HTERT RPE-1 (cell line): ENCODE results near the gene PLA2G6.

Experiments used
- in situ Hi-C: fragments of 300-500 bp; cut with MboI; formaldehyde crosslinking; loops from 4 replicates; pipeline ENCODE4 v1.14.3; 2020; ENCODE audit warnings: low sequenced_read_pairs

The PLA2G6 gene

DNA sequence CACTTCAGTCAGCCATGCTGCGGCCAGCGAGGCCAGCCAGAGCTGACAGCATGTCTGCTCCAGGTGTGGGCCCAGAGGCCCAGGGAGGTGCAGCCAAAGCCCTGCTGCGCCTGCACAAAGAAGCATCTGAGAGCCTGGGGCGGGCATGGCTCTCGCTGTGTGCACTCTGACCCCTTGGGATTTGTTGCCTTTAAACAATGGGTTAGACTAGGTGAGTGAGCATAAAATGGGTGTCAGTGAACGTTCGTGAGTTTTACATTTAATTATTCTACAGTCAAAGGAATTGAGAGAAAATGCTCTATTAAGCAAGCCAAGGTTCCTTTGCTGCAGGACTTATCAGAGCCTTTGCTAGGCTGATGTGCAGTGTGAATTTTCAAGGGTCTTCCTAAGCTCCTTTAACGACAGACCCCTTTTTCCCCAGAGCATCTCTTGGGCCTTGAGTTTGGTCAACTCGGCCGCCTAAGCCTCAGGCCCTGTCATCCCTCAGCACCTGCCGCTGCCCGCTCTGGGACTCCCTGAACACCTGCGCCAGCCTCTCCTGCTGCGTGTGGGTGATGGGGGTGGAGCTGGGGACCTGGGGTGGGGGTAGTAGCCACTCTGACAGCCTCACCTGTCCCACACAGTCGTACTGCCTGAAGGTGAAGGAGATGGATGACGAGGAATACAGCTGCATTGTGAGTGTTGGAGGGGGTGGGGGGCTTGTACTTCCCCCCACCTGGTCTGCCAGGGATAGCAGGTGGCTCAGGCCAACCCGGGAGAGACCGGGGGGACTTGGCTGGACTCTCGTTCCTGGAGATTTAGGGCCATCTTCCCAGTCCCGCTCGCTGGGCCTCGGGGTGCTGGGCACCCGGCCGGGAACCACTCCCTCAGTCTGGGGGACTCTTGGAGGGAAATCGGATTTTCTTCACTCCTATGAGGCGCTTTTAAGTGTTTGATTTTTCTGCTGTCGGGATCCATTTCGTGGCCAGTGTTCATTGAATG, 108.2 kb downstream of the PLA2G6 start:
- in situ Hi-C loops = no loop called here

DNA sequence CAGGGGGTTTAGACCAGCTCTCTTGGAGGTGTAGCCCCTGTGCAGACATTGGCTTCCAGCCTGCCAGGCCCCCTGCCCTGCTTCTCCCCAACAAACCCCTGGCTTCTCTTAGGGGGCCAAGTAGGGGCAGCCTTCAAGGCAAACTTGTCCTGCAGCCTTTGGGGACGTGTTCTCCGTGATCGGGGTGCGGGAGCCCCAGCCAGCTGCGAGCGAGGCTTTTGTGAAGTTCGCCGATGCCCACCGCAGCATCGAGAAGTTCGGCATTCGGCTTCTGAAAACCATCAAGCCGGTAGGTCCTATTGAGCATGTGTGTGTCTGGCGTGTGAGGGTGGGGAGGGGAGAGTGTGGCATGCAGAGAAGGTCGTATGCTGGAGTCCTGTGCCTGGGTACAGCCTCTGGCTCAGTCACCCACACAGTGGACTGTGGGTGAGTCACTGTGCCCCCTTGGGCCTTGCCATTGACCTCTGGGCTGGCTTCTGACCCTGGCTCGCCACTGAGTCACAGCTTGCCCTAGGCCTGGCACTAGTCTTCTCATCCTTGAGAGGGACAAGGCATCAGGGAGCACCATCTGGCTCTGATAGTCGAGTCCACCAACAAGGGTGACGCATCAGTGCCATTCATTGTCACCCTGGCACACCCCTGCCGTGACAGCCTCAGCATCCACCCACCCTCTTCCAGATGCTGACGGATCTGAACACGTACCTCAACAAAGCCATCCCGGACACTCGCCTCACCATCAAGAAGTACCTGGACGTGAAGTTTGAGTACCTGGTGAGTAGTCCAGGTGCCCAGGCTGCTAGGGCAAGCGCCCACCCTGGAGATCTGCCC, 109.1 kb downstream of the PLA2G6 start:
- in situ Hi-C loops = no loop called here

DNA sequence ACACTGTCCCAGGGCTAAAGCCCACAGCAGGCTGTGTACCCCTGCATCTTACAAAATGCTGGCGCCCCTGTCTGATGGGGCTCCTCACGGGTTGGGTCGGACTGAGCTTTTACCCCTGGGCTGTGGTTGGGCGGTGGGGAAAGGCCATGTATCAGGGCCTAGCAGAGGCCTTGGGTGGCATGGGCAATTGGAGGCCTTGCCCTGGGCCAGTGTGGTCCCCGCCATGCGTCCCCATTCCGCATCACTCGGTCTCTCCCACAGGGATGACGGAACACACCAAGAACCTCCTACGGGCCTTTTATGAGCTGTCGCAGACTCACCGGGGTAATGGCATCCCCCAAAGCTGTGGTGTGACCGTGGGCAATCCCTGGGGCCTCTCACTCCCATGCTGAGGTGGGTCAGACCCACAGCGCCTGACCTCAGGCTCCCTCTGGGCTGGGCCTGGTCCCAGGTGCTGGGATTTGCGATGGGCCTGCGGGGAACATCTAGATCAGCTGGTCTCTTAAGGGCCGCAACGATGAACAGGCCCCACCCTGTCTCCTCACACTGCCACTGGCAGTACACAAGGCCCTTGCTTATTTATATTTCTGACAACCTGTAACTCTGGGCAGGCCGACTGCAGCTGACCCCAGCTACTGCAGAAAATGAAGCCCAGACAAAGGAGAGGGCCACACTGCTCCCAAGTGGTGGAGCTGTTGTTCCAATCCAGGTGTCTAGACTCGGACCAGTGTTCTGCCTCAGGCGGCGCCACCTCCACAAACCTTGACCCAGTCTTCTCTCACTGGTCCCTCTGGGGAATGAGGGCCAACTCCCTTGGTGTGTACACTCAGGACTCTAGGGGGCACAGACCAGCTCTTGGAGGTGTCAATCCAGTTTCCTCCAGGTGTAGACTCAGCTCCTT, 110.0 kb downstream of the PLA2G6 start:
- in situ Hi-C loops = no loop called here

DNA sequence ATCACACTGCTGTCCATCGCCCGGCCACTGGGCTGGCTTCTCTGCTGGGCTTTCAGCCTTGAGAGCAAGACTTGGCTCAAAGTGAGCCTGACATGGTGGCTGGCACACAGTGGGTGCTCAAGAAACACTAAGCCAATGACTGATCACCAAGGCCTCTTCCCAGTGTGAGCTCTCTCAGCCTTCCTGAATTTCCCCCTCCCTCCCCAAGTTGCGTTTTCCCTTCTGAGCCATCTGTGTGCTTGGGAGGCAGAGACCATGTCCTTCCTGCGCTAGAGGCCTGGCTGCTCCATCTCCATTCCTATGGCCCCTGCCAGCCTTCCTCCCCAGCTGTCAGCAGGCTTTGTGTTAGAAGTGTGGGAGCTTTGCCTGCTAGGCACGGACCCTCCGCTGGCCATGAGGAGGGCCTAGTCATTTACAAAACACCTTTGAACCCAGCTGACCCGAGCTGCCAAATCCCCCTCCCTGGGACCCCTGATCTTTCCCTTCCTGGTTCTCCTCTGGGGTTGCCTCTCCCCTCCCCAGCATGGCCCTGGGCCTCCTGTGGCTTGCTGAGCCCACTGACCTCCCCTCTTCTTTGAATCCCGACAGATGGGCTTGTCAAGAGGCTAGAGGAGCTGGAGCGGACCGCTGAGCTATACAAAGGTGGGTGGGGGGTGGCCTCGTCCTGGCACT, 111.2 kb downstream of the PLA2G6 start:
- in situ Hi-C loops = no loop called here

DNA sequence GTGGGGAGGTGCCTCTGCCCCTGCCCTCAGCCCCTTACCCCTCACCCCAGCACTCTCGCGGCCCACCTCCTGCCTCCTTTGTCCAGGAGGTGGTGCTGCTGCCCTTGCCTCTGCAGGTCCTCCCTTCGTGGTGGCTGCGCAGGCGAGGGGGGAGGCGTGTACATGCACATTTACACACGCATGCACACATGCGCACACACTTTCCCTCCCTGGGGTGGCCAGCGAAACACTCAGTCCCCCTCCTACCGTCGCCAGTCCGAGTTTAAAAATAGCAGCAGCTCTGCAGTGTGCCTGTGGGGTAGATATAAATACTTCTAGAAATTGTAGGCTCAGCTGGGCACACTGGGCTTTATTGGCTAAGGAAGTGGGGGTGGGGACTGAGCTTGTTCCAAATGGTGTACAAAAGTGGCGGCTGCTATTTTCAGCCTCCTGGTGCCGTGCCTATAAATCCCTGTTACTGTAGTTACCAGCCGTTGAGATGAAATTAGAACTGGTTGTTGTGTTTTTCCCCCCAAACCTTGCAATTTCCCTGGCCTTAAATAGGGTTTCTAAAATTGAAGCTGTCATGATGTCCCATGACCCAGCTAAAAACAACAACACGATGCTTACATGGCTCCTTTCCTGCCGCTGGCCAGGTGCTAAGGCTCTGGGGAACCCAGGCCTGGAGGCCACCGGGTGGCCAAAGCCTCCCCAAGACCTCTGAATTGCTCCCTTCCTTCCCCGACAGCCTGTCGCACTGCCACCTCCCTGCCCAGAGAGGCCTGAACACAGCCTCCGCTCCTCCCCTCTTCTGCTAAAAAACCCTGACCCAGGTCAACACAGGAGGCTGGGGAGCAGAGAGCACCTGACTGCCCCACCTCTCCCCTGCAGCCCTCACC, 112.0 kb downstream of the PLA2G6 start:
- in situ Hi-C loops = no loop called here

DNA sequence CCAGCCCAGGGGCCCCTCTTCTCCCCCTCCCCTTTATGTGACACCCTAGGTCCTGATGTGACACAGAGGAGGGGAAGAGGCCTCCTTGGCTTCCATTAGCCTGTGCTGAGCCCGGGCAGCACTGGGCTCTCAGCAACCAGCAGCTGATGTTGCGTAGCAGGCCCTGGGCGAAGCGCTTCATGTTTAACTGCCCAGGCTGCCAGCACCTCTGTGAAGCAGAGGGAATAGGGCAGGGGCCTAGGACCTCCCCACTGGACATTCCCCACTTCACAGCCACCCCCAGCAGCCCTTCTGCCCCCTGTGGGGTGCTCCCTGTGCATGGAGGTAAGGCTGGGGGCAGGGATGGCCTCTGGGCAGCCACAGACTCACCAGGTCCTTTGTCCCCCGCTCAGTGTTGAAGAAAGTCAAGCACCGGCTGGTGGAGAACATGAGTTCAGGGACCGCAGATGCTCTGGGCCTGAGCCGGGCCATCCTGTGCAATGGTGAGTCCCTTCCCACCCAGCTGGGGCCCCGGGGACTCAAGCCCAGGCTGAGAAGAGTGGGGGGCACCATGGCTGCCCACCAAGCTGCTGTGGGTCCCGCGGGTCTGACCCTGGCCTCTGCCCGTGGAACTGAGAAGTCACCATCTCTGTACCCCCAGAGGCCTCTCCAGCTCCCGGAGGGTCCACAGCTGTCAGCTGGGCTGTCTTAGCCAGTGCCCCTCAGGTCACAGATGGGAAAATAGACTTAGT, 112.8 kb downstream of the PLA2G6 start:
- in situ Hi-C loops = no loop called here

DNA sequence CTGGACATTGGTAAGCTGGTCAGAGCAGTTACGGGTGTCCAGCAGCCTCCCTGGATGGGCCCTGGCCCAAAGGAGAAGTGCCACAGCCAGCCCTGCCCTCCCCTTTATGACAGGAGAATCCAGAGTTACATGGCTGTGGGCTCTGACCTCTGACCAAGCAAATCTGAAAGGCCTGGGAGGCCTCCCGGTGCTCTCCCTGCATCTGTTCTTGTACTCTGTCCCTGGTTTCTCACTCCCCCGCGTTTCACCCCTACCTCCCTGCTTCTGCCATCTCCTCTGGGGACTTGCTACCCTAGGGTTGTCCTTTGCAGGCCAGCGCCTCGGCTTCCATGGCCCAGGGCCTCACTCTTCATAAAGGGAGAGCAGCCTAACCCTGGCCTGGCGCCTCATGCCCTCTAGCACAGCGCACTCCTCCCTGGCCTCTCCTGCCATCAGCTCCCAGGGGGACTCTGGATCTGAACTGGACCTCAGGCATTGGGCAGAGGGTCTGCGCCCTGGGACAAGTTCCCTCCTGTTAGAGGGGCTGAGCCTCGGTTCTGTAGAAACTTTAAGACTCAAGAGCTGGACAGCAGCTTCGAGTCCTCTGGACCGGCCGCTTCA, 113.8 kb downstream of the PLA2G6 start:
- in situ Hi-C loops = no loop called here

DNA sequence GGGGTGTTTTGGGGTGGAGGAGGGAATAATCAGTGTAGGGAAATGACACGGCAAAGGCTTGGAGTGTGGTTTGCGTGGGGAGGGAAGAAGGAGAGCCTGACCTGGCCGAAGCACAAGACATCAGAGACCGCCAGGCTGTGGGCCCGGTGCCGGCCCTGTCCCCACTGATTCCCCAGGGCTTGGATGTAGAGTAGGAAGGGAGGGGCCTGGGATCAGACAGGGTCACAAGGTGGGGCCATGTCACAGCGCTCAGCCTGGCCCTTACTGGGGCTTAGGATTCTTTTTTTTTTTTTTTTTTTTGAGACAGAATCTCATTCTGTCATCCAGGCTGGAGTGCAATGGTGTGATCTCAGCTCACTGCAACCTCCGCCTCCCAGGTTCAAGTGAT, 114.6 kb downstream of the PLA2G6 start:
- in situ Hi-C loops = no loop called here

DNA sequence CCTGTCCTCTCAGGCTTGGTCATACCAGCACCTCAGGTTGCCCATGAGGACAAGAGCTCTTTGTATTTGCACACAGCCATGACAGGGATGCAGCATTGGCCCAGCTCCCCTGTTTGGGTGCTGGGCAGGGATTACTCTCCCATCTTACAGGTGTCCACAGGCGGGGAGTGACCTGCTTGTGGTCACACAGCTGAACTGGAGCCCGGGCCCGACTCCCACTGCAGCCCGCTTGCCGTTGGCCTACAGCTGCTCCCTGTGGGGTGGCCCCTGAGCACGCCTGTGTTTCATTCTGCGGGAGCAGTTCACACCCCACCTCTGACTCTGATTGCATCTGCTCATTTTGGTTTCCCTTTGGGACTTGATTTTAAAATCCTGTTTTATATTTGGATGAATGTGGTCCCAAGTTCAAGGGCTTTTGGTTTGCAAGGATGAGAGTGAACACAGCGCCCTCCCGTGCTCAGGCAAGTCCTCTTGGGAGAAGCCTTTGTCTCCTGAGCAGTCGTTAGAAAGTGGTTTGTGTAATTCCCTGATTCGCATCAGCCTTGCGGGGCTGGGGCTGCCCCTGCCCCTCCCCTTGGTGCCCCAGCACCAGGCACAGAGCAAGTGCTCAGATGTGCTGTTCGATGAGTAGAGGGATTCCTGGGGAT, 115.1 kb downstream of the PLA2G6 start:
- in situ Hi-C loops = no loop called here

DNA sequence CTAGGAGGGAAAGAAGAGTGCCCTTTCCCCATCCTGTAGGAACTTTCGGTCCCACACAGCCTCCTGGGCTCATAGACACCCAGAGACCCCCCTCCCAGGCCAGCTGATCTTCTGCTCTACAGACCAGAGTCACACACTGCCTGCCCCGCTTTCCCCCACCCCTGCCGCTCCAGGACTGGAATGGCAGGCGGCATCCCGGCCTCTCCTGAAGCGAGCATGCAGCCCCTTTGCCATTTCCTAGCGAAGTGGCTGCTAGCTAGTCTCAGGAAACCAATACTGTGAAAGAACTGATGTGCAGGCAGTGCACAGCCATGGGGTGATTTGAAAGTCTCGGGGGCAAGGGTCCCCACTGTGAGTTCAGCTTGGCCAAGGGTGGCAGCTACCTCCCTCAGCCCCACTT, 116.1 kb downstream of the PLA2G6 start:
- in situ Hi-C loops = no loop called here

DNA sequence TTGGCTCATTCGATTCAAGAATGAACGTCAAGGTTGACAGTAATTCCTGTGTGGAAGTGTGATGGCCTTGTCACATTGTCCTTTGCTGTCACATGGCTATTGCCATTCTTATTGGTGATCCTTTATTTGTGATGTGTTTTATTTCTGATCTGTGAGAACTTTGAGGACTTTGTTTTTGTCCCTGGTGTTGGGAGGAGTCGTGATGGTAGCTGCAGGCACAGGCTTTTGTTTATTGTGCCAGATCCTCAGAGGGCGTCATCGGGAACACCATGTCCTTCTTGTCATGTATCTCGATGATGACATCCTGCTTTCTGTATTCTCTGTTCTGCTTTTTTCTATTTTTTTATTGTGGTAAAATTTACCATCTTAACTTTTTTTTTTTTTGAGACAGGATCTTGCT, 118.8 kb downstream of the PLA2G6 start:
- in situ Hi-C loops = no loop called here
